Measurements from ENCODE around the gene FCRL6. TPM values are rescaled to one million over a fixed set of nuclear protein-coding genes. Genes with fewer than 3 reads are reported as not detected.

FCRL6 gene
- total and polyA plus RNA-seq, 4 donors, result 0.45 to 1.7 (median 0.88) TPM; not detected in 1

- no peak for ATAC-seq (ENCODE audit: low FRiP score)
- Histone ChIP-seq H3K4me3 (ENCODE audit: low read length in 2 of 2) (no peak overlapping the region), H3K27ac (ENCODE audit: low read depth in 1 of 2, low read length in 2 of 2) (no peak overlapping the region), H3K27me3 (ENCODE audit: control insufficient read depth in 1 of 2, insufficient read depth in 2 of 2, low read length in 1 of 2) (no peaks in the 10 kb centered on the region), H3K4me1 (ENCODE audit: control insufficient read depth in 1 of 2, insufficient read depth in 2 of 2, low read length in 2 of 2) (no peaks in the 10 kb centered on the region), H3K9me3 (ENCODE audit: control insufficient read depth, low read length) (no peaks in the 10 kb centered on the region), H3K36me3 (ENCODE audit: control insufficient read depth in 1 of 2, insufficient read depth in 2 of 2, low read length in 1 of 2) (no peaks in the 10 kb centered on the region)
- no peak for DNase-seq
- intact Hi-C loops (cut with DNase I), result no loop called here
- 58 to 71% methylated on average over 2 of the region's 2 CpGs for WGBS, 2 donors
Measured at GRCh38 chr1:159804924-159805323, 2.8 kb downstream of the FCRL6 start.

GRCh38 chr1:159815926-159816325 lies 13.8 kb downstream of the FCRL6 start:
- intact Hi-C loops (cut with DNase I), result no loop called here
- WGBS, 2 donors, result 90 to 95% methylated on average over 8 of the region's 8 CpGs
- Histone ChIP-seq H3K27ac (ENCODE audit: low read depth in 1 of 2, low read length in 2 of 2) (no peak overlapping the region), H3K9me3 (ENCODE audit: control insufficient read depth, low read length) (no peaks in the 10 kb centered on the region), H3K36me3 (ENCODE audit: control insufficient read depth in 1 of 2, insufficient read depth in 2 of 2, low read length in 1 of 2) (no peaks in the 10 kb centered on the region), H3K4me3 (ENCODE audit: low read length in 2 of 2) (no peak overlapping the region), H3K27me3 (ENCODE audit: control insufficient read depth in 1 of 2, insufficient read depth in 2 of 2, low read length in 1 of 2) (no peaks in the 10 kb centered on the region), H3K4me1 (ENCODE audit: control insufficient read depth in 1 of 2, insufficient read depth in 2 of 2, low read length in 2 of 2) (no peaks in the 10 kb centered on the region)
- DNase-seq, result no peak
- ATAC-seq (ENCODE audit: low FRiP score), result no peak

- Histone ChIP-seq H3K4me3 (ENCODE audit: low read length in 2 of 2) (no peak overlapping the region), H3K36me3 (ENCODE audit: control insufficient read depth in 1 of 2, insufficient read depth in 2 of 2, low read length in 1 of 2) (no peaks in the 10 kb centered on the region), H3K9me3 (ENCODE audit: control insufficient read depth, low read length) (no peaks in the 10 kb centered on the region), H3K27me3 (ENCODE audit: control insufficient read depth in 1 of 2, insufficient read depth in 2 of 2, low read length in 1 of 2) (no peaks in the 10 kb centered on the region), H3K27ac (ENCODE audit: low read depth in 1 of 2, low read length in 2 of 2) (no peak overlapping the region), H3K4me1 (ENCODE audit: control insufficient read depth in 1 of 2, insufficient read depth in 2 of 2, low read length in 2 of 2) (no peaks in the 10 kb centered on the region)
- ATAC-seq (ENCODE audit: low FRiP score), result no peak
- no peak for DNase-seq
- intact Hi-C loops (cut with DNase I), result no loop called here
- 79 to 85% methylated on average over 11 of the region's 11 CpGs for WGBS, 2 donors
Measured at GRCh38 chr1:159817276-159818041, 15.3 kb downstream of the FCRL6 start.

- 71 to 77% methylated on average over 9 of the region's 9 CpGs for WGBS, 2 donors
- Histone ChIP-seq H3K27me3 (ENCODE audit: control insufficient read depth in 1 of 2, insufficient read depth in 2 of 2, low read length in 1 of 2) (no peaks in the 10 kb centered on the region), H3K4me1 (ENCODE audit: control insufficient read depth in 1 of 2, insufficient read depth in 2 of 2, low read length in 2 of 2) (no peaks in the 10 kb centered on the region), H3K9me3 (ENCODE audit: control insufficient read depth, low read length) (no peaks in the 10 kb centered on the region), H3K4me3 (ENCODE audit: low read length in 2 of 2) (no peak overlapping the region), H3K27ac (ENCODE audit: low read depth in 1 of 2, low read length in 2 of 2) (no peak overlapping the region), H3K36me3 (ENCODE audit: control insufficient read depth in 1 of 2, insufficient read depth in 2 of 2, low read length in 1 of 2) (no peaks in the 10 kb centered on the region)
- DNase-seq (peak in 1 of 2 donors; percentile 68), ATAC-seq (ENCODE audit: low FRiP score) (no peak)
- intact Hi-C loops (cut with DNase I), result no loop called here
Measured at GRCh38 chr1:159821171-159821867, 19.2 kb downstream of the FCRL6 start.

- no peaks in the 10 kb centered on the region for H3K9me3 ChIP-seq (ENCODE audit: control insufficient read depth, low read length)
- no peaks in the 10 kb centered on the region for H3K36me3 ChIP-seq (ENCODE audit: control insufficient read depth in 1 of 2, insufficient read depth in 2 of 2, low read length in 1 of 2)
- DNase-seq (no peak), ATAC-seq (ENCODE audit: low FRiP score) (no peak)
- H3K4me3 ChIP-seq (ENCODE audit: low read length in 2 of 2), result no peak overlapping the region
- H3K27ac ChIP-seq (ENCODE audit: low read depth in 1 of 2, low read length in 2 of 2), result no peak overlapping the region
- 17 to 20% methylated on average over 7 of the region's 7 CpGs for WGBS, 2 donors
- intact Hi-C loops (cut with DNase I), result no loop called here
- H3K27me3 ChIP-seq (ENCODE audit: control insufficient read depth in 1 of 2, insufficient read depth in 2 of 2, low read length in 1 of 2), result no peaks in the 10 kb centered on the region
- no peaks in the 10 kb centered on the region for H3K4me1 ChIP-seq (ENCODE audit: control insufficient read depth in 1 of 2, insufficient read depth in 2 of 2, low read length in 2 of 2)
Measured at GRCh38 chr1:159823406-159823805, 21.2 kb downstream of the FCRL6 start.

GRCh38 chr1:159825564-159825963 lies 23.4 kb downstream of the FCRL6 start:
- Histone ChIP-seq H3K4me1 (ENCODE audit: control insufficient read depth in 1 of 2, insufficient read depth in 2 of 2, low read length in 2 of 2) (no peaks in the 10 kb centered on the region), H3K9me3 (ENCODE audit: control insufficient read depth, low read length) (no peaks in the 10 kb centered on the region), H3K27ac (ENCODE audit: low read depth in 1 of 2, low read length in 2 of 2) (no peak overlapping the region), H3K4me3 (ENCODE audit: low read length in 2 of 2) (no peak overlapping the region), H3K36me3 (ENCODE audit: control insufficient read depth in 1 of 2, insufficient read depth in 2 of 2, low read length in 1 of 2) (no peaks in the 10 kb centered on the region), H3K27me3 (ENCODE audit: control insufficient read depth in 1 of 2, insufficient read depth in 2 of 2, low read length in 1 of 2) (no peaks in the 10 kb centered on the region)
- WGBS, 2 donors, result 70 to 72% methylated on average over 3 of the region's 3 CpGs
- DNase-seq (no peak), ATAC-seq (ENCODE audit: low FRiP score) (no peak)
- intact Hi-C loops (cut with DNase I), result no loop called here

GRCh38 chr1:159826441-159827101 lies 24.4 kb downstream of the FCRL6 start, which contains the start of gene SLAMF8:
TSS of gene SLAMF8 (plus strand) at chr1:159826873. CDS start at chr1:159826899, 26 bp downstream.
- H3K4me1 ChIP-seq (ENCODE audit: control insufficient read depth in 1 of 2, insufficient read depth in 2 of 2, low read length in 2 of 2), result no peaks in the 10 kb centered on the region
- no peaks in the 10 kb centered on the region for H3K9me3 ChIP-seq (ENCODE audit: control insufficient read depth, low read length)
- DNase-seq, result peak in 1 of 2 donors; percentile 81
- no peak within 1 kb of the TSS for H3K4me3 ChIP-seq (ENCODE audit: low read length in 2 of 2)
- WGBS, 2 donors, result 71% methylated on average over 11 of the region's 11 CpGs
- no peak within 1 kb of the TSS for H3K27ac ChIP-seq (ENCODE audit: low read depth in 1 of 2, low read length in 2 of 2)
- no peaks in the 10 kb centered on the region for H3K36me3 ChIP-seq (ENCODE audit: control insufficient read depth in 1 of 2, insufficient read depth in 2 of 2, low read length in 1 of 2)
- H3K27me3 ChIP-seq (ENCODE audit: control insufficient read depth in 1 of 2, insufficient read depth in 2 of 2, low read length in 1 of 2), result no peaks in the 10 kb centered on the region
- intact Hi-C loops (cut with DNase I), result no loop called here
- no peak for ATAC-seq (ENCODE audit: low FRiP score)

GRCh38 chr1:159827102-159827490 lies 24.9 kb downstream of the FCRL6 start:
- H3K4me1 ChIP-seq (ENCODE audit: control insufficient read depth in 1 of 2, insufficient read depth in 2 of 2, low read length in 2 of 2), result no peaks in the 10 kb centered on the region
- no peaks in the 10 kb centered on the region for H3K36me3 ChIP-seq (ENCODE audit: control insufficient read depth in 1 of 2, insufficient read depth in 2 of 2, low read length in 1 of 2)
- no peak overlapping the region for H3K4me3 ChIP-seq (ENCODE audit: low read length in 2 of 2)
- no peak overlapping the region for H3K27ac ChIP-seq (ENCODE audit: low read depth in 1 of 2, low read length in 2 of 2)
- intact Hi-C loops (cut with DNase I), result no loop called here
- H3K27me3 ChIP-seq (ENCODE audit: control insufficient read depth in 1 of 2, insufficient read depth in 2 of 2, low read length in 1 of 2), result no peaks in the 10 kb centered on the region
- no peak for DNase-seq
- WGBS, 2 donors, result 86 to 87% methylated on average over 6 of the region's 6 CpGs
- no peaks in the 10 kb centered on the region for H3K9me3 ChIP-seq (ENCODE audit: control insufficient read depth, low read length)
- ATAC-seq (ENCODE audit: low FRiP score), result no peak
